Measurements from ENCODE around the gene ARHGDIB.

Gene ARHGDIB

GRCh38 chr12:14961466-14962152 lies at the start of gene ARHGDIB:
TSS of gene ARHGDIB (minus strand) at chr12:14961601. CDS start at chr12:14950712, 10,889 bp downstream.
- FAIRE-seq (peak; percentile 56), DNase-seq (ENCODE audit: low spot score) (no peak)

- FAIRE-seq (no peak), DNase-seq (ENCODE audit: low spot score) (no peak)
Measured at GRCh38 chr12:15011162-15011561, 49.8 kb upstream of the ARHGDIB start.

GRCh38 chr12:15007551-15007950 lies 46.1 kb upstream of the ARHGDIB start:
- FAIRE-seq (no peak), DNase-seq (ENCODE audit: low spot score) (no peak)

- FAIRE-seq (peak; percentile 56), DNase-seq (ENCODE audit: low spot score) (no peak)
Measured at GRCh38 chr12:15005064-15005463, 43.7 kb upstream of the ARHGDIB start.

DNA sequence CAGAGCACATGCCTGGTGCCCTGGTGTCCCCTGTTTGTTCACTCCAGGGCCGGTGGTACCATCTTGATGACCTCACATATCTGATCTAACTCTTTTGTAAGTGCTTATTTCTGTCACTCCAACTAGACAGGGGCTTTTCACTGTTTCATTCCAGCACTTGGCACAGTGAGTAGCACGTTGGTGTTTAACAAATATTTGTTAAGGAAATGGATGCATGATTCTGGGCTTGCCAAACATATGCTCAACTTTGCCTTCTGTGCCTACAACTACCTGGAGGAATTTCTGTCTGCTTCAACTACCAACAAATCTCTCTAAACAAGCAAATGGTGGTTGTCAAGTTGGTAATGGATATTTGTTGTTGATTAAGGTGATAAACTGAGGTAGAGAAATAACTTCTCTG lies 43.0 kb upstream of the ARHGDIB start:
- FAIRE-seq (no peak), DNase-seq (ENCODE audit: low spot score) (no peak)

DNA sequence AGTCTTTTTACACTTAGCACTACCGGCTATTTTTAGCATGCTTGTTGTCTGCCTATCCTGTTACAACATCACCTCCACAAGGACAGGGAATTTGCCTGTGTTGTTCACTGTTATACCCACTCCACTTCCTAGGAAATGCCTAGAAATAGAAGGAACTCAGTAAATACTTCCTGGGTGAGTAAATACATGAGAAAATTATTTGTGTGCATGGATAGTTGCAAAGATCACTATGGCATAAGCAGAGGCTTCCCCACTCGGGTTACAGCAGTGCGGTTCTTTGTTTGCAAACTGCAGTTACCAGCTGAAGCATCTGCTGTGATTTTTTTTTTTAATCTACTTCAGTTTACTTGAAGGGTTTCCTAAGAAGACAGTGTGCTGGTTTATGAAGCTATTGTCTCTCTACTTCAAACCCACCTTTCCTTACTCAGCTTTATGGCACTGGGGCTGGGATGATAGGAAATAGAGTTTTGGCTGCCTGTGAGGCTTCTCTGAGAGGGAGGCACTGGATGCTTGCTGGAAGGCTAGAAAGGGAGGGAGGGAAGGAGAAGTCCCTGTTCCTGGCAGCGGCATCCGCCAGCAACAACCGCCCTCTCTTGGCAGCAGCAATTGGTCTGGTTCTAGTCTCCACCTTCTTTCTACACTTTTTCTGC lies 40.5 kb upstream of the ARHGDIB start:
- DNase-seq (ENCODE audit: low spot score) (peak; percentile 22), FAIRE-seq (peak; percentile 48)

DNA sequence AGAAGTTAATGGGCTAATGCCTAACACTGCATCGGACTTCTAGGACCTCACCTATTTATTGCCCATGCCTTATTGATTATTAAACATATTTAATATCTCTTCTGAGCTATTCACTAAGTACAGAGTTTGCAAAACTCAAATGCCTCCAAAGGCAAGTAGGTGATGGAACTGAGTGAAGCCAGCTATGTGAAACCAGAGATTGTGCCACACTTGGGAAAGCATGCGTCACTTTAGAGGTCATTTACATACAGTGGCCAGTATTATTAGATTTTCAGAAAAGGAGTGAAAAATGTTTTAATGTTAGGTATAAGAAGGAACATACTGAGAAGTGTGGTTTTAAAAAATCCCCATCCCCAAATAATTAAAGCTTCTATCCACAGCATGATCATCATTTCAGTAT lies 39.2 kb upstream of the ARHGDIB start:
- FAIRE-seq = no peak
- DNase-seq (ENCODE audit: low spot score) = no peak

- DNase-seq (ENCODE audit: low spot score) (no peak), FAIRE-seq (no peak)
Measured at GRCh38 chr12:14999695-15000365, 38.4 kb upstream of the ARHGDIB start.

- DNase-seq (ENCODE audit: low spot score) = no peak
- no peak for FAIRE-seq
Measured at GRCh38 chr12:14999021-14999694, 37.8 kb upstream of the ARHGDIB start.

- FAIRE-seq (no peak), DNase-seq (ENCODE audit: low spot score) (no peak)
Measured at GRCh38 chr12:14997998-14998397, 36.6 kb upstream of the ARHGDIB start.

- FAIRE-seq = no peak
- DNase-seq (ENCODE audit: low spot score) = peak; percentile 33
Measured at GRCh38 chr12:14995583-14996425, 34.4 kb upstream of the ARHGDIB start.

DNA sequence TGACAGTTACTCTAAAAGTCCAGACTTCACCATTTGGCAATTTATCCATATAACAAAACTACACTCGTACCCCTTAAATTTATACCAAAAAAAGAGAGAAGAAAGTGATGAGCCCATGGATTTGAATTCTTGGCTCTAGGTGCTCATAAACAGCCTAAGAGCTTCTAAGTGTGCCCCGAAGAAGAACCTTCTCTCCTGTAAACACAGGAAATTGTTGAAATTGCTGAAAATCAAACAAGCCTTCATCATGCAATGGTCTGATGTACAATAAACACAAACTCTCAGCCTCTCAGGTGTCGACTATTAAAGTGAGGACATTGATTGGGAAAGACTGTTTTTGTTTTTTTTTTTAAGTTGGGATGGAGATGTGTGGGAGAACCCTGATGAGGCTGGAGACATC lies 33.2 kb upstream of the ARHGDIB start:
- DNase-seq (ENCODE audit: low spot score) (no peak), FAIRE-seq (no peak)

DNA sequence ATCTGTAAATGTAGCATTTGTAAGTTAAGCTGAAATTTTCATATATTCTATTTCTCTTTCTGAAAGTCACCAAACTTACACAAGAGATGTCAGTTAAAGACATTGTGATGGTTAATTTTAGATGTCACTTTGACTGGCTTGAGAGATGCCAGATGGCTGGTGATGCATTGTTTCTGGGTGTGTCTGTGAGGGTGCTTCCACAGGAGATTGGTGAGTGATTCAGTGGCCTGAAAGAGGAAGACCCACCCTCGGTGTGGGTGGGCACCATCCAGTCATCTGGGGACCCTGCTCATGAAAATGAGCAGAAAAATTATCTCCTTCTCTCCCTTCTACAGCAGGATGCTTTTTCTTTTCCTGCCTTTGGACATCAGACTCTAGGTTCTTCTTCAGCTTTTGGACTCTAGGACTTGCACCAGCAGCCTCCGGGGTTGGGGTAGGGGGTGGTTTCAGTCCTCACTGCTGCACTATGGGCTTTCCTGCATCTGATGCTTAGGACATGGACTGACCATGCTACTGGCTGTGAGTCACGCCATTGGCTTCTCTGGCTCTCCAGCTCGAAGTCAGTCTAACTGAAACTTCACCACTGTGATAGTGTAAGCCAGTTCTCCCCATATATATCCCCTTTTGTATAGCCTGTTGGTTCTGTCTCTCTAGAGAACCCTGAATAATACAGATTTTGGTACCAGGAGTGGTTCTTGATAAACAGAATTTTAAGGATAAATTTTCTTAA lies 32.3 kb upstream of the ARHGDIB start:
- DNase-seq (ENCODE audit: low spot score) = peak; percentile 45
- FAIRE-seq = no peak

DNA sequence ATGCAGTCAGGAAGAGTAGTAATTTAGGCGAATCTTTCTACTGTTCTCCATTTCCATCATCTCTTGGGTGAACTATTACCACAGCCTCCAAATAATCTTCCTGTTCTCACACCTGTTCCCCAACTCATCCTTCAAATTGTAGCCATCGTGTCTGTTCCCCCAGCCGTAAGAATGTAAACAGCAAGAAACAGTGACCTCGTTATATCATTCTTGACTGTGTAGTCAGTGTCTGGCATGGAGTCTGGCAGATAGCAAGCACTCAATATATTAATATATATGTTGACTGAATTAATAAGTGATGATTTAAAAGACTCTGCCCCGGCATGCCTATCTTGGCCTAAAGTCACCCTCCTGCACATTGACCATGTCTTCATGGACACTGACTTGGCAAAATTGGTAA lies 31.7 kb upstream of the ARHGDIB start:
- DNase-seq (ENCODE audit: low spot score) = no peak
- no peak for FAIRE-seq

- no peak for FAIRE-seq
- DNase-seq (ENCODE audit: low spot score) = no peak
Measured at GRCh38 chr12:14992673-14993072, 31.3 kb upstream of the ARHGDIB start.

GRCh38 chr12:14991069-14991468 lies 29.7 kb upstream of the ARHGDIB start:
- DNase-seq (ENCODE audit: low spot score) = no peak
- no peak for FAIRE-seq

DNA sequence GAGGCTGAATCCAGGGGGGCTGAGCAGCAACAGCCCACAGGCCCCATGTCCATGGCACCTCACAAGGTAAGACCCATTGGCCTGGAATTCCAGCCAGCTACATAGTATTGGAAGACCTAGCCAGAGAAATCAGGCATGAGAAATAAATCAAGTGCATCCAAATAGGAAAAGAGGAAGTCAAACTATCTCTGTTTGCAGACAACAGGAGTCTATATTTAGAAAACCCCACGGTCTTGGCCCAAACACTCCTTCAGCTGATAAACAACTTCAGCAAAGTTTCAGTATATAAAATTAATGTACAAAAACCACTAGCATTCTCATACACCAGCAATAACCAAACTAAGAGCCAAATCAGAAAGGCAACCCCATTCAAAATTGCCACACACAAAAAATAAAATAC lies 28.4 kb upstream of the ARHGDIB start:
- no peak for DNase-seq (ENCODE audit: low spot score)
- no peak for FAIRE-seq

GRCh38 chr12:14988035-14988434 lies 26.6 kb upstream of the ARHGDIB start:
- DNase-seq (ENCODE audit: low spot score) (no peak), FAIRE-seq (no peak)

GRCh38 chr12:14986449-14986848 lies 25.0 kb upstream of the ARHGDIB start:
- DNase-seq (ENCODE audit: low spot score) (no peak), FAIRE-seq (no peak)

- DNase-seq (ENCODE audit: low spot score) = no peak
- FAIRE-seq = no peak
Measured at GRCh38 chr12:14984766-14985285, 23.4 kb upstream of the ARHGDIB start.

Measured in urothelium cell line (cell line).